A673 (cell line): ENCODE measurements around the gene TAGLN. TPM values are rescaled to one million over a fixed set of nuclear protein-coding genes. Genes with fewer than 3 reads are reported as not detected.

ENCODE experiments used
- BruUV-seq: library from RNA; stranded (reverse); fragments of 400-500 nt; replicated peaks from 2 replicates; lab custom pipeline; 2021; lab: Mats Ljungman, UMichigan
- CTCF ChIA-PET: fragments of 300-600 bp; sonication (Branson Sonifier 250); formaldehyde crosslinking; loops from one replicate; lab custom pipeline; 2022; ENCODE audit warnings: antibody characterized with exemption; lab: Charles Lee
- POLR2A ChIA-PET: fragments of 300-600 bp; sonication (Branson Sonifier 250); formaldehyde crosslinking; loops from one replicate; lab custom pipeline; 2022; ENCODE audit warnings: antibody characterized with exemption; ENCODE audit not compliant: low non-redundant PET; lab: Charles Lee
- DNase-seq: peaks from one replicate; pipeline ENCODE4 v3.0.0-alpha.2; 2015; ENCODE audit warnings: low spot score
- H3K27ac ChIP-seq: fragments of 200-600 bp; sonication (generic); 2 replicates; pipeline ENCODE4 v1.5.1; 2016; ENCODE audit warnings: mixed run types, low read depth, mild to moderate bottlenecking, mixed read lengths, antibody characterized with exemption, low read length; ENCODE audit not compliant: poor library complexity, severe bottlenecking
- H3K27me3 ChIP-seq: fragments of 200-600 bp; sonication (generic); replicated peaks from 2 replicates; pipeline ENCODE4 v1.6.1; 2017; ENCODE audit warnings: mixed run types, low read depth, mild to moderate bottlenecking, mixed read lengths, antibody characterized with exemption, low read length; ENCODE audit not compliant: insufficient read depth, poor library complexity
- H3K36me3 ChIP-seq: fragments of 200-600 bp; sonication (generic); 2 replicates; pipeline ENCODE4 v1.6.1; 2016; ENCODE audit warnings: mixed run types, mild to moderate bottlenecking, mixed read lengths, antibody characterized with exemption, low read length; ENCODE audit not compliant: insufficient read depth, poor library complexity, severe bottlenecking
- H3K4me1 ChIP-seq: fragments of 200-600 bp; sonication (generic); 2 replicates; pipeline ENCODE4 v1.6.1; 2017; ENCODE audit warnings: mixed run types, mild to moderate bottlenecking, mixed read lengths, antibody characterized with exemption, low read length; ENCODE audit not compliant: insufficient read depth, poor library complexity, severe bottlenecking
- H3K4me3 ChIP-seq: fragments of 200-600 bp; sonication (generic); 2 replicates; pipeline ENCODE4 v1.5.1; 2016; ENCODE audit warnings: low read depth, mixed run types, mild to moderate bottlenecking, mixed read lengths, low read length; ENCODE audit not compliant: poor library complexity, severe bottlenecking
- H3K9me3 ChIP-seq: fragments of 200-600 bp; sonication (generic); 2 replicates; pipeline ENCODE4 v1.6.1; 2016; ENCODE audit warnings: mixed run types, low read depth, mild to moderate bottlenecking, mixed read lengths, antibody characterized with exemption, low read length; ENCODE audit not compliant: poor library complexity, severe bottlenecking
- EZH2 ChIP-seq: fragments of 200-600 bp; sonication (generic); IDR thresholded peaks from 2 replicates; pipeline ENCODE4 v1.6.1; 2017; ENCODE audit warnings: borderline replicate concordance, low read depth, mild to moderate bottlenecking, mixed read lengths, antibody characterized with exemption, low read length; ENCODE audit not compliant: poor library complexity, severe bottlenecking
- intact Hi-C: fragments of 100-400 bp; cut with micrococcal nuclease; formaldehyde crosslinking; loops from one replicate; pipeline ENCODE4 v1.10.0; 2022; ENCODE audit not compliant: unreplicated experiment
- total RNA-seq: library from RNA; stranded (reverse); gene quantifications from 2 replicates; pipeline ENCODE4 v1.2.3, GENCODE V29; 2021
- TF ChIP-seq, protein P1 (sequence below): fragments of 300-800, 200-600 bp; sonication (generic); conservative IDR thresholded peaks from 2 replicates; pipeline ENCODE4 v1.5.1; 2017; ENCODE audit warnings: low read depth, mild to moderate bottlenecking, antibody characterized with exemption, low read length, moderate library complexity, mixed read lengths

TAGLN gene
- total RNA-seq, 1 experiment from 2014 or later, result 27.2 TPM

DNA sequence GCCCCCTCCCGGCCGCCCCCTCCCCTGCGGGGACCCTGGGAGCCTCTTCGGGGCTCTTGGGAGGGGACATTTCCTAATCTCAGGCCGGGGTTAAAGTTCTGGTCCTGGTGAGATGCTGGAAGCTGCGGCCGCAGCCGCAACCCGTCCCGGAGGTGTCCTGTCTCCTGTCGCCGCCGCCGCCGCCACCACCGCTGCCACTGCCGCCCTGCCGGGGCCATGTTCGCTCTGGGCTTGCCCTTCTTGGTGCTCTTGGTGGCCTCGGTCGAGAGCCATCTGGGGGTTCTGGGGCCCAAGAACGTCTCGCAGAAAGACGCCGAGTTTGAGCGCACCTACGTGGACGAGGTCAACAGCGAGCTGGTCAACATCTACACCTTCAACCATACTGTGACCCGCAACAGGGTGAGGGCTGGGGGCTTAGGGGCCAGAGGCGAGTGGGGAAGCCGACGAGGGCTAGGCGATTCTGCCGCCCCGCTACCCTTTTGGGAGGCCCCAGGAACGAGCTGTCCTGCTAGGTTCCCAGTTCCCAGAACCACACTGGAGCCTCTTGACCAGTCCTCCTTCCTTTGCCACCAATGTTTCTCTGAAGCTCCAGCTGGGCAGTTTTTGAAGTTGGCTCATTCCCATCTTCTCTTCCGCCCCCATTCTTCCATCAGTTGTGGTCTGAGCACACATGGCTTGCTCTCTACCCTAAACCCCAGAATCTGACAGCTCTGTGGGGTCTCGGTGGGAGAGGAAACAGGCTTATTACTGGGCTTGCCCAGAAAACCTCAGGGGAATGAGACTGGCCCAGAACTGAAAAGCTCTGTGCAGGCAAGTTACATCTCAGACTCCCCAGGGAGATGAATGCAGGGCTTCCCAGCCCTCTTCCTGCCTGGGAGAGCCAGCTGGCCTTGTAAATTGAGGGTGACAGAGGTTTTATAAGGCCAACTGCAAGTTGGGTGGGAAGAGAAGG lies 19.8 kb upstream of the TAGLN start:
- BruUV-seq, result no TSS peak
- DNase-seq, result peak; percentile 93
- TF ChIP-seq EZH2, result no peak
- TF ChIP-seq, protein P1, sequence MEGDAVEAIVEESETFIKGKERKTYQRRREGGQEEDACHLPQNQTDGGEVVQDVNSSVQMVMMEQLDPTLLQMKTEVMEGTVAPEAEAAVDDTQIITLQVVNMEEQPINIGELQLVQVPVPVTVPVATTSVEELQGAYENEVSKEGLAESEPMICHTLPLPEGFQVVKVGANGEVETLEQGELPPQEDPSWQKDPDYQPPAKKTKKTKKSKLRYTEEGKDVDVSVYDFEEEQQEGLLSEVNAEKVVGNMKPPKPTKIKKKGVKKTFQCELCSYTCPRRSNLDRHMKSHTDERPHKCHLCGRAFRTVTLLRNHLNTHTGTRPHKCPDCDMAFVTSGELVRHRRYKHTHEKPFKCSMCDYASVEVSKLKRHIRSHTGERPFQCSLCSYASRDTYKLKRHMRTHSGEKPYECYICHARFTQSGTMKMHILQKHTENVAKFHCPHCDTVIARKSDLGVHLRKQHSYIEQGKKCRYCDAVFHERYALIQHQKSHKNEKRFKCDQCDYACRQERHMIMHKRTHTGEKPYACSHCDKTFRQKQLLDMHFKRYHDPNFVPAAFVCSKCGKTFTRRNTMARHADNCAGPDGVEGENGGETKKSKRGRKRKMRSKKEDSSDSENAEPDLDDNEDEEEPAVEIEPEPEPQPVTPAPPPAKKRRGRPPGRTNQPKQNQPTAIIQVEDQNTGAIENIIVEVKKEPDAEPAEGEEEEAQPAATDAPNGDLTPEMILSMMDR, result no peak
- Histone ChIP-seq H3K36me3 (no peaks in the 10 kb centered on the region), H3K9me3 (no peaks in the 10 kb centered on the region), H3K4me1 (peaks cover 29% of the 10 kb centered on the region), H3K27ac (peak overlapping the region; percentile 81), H3K27me3 (no peaks in the 10 kb centered on the region), H3K4me3 (peak overlapping the region; percentile 70)
- intact Hi-C loops, result loop anchor here (5.0 kb wide), 1 partner anchor 37 kb away; the partner anchor contains the start of gene PAFAH1B2
- ChIA-PET CTCF (interaction anchor here (0.6 to 1.8 kb wide), 6 partner anchors 17 to 446 kb away, joined by 3 to 8 read pairs (median 7); no protein-coding TSS in a partner anchor), POLR2A (interaction anchor here (0.5 kb wide), 1 partner anchor 422 kb away, joined by 3 read pairs; no protein-coding TSS in a partner anchor)

- intact Hi-C loops, result no loop called here
- CTCF ChIA-PET, result interaction anchor here (0.7 to 1.8 kb wide), 4 partner anchors 18 to 447 kb away, joined by 3 to 8 read pairs (median 8); no protein-coding TSS in a partner anchor
- POLR2A ChIA-PET, result interaction anchor here (0.6 kb wide), 1 partner anchor 314 kb away, joined by 3 read pairs; no protein-coding TSS in a partner anchor
- no peaks in the 10 kb centered on the region for H3K36me3 ChIP-seq
- peaks cover 29% of the 10 kb centered on the region for H3K4me1 ChIP-seq
- no peaks in the 10 kb centered on the region for H3K27me3 ChIP-seq
- H3K9me3 ChIP-seq, result no peaks in the 10 kb centered on the region
- BruUV-seq, result no TSS peak
- no peak for DNase-seq
- H3K4me3 ChIP-seq, result peak overlapping the region; percentile 70
- TF ChIP-seq EZH2, result no peak
- TF ChIP-seq, protein P1, result no peak
- H3K27ac ChIP-seq, result peak overlapping the region; percentile 81
These were observed 19.1 kb upstream of the TAGLN start for GRCh38 chr11:117180020-117180419.
